IPS-20b (cell line): Measurements from ENCODE around the gene MAGIX.
A peak's percentile ranks its signal among the peaks of the same experiment; 100 is the strongest.

Experiments
- H3K27ac ChIP-seq: one replicate; pipeline ENCODE4 v1.5.1; 2013; ENCODE audit warnings: low read length
- H3K27me3 ChIP-seq: 2 replicates; pipeline ENCODE4 v1.6.1; 2013; ENCODE audit warnings: mild to moderate bottlenecking, low read length, inconsistent platforms; ENCODE audit not compliant: insufficient read depth
- H3K36me3 ChIP-seq: 2 replicates; pipeline ENCODE4 v1.6.1; 2013; ENCODE audit warnings: low read depth, mild to moderate bottlenecking, inconsistent platforms, low read length, moderate library complexity; ENCODE audit not compliant: insufficient read depth
- H3K4me1 ChIP-seq: 2 replicates; pipeline ENCODE4 v1.6.1; 2013; ENCODE audit warnings: mild to moderate bottlenecking, control low read depth, inconsistent platforms, low read length, moderate library complexity; ENCODE audit not compliant: insufficient read depth
- H3K4me3 ChIP-seq: 2 replicates; pipeline ENCODE4 v1.5.1; 2013; ENCODE audit warnings: mild to moderate bottlenecking, low read length, inconsistent platforms
- H3K9ac ChIP-seq: 2 replicates; pipeline ENCODE4 v1.6.1; 2013; ENCODE audit warnings: low read depth, mild to moderate bottlenecking, inconsistent platforms, low read length, moderate library complexity
- H3K9me3 ChIP-seq: 2 replicates; pipeline ENCODE4 v1.6.1; 2013; ENCODE audit warnings: mild to moderate bottlenecking, low read depth, low read length, inconsistent platforms; ENCODE audit not compliant: insufficient read depth

MAGIX gene

GRCh38 chrX:49187028-49187394, 24.5 kb downstream of the MAGIX start:
- H3K9ac ChIP-seq, result peak overlapping the region; percentile 27; the same call in 1 of the 2 replicates
- H3K36me3 ChIP-seq, result no peaks in the 10 kb centered on the region
- H3K4me3 ChIP-seq, result peak overlapping the region; percentile 61
- no peaks in the 10 kb centered on the region for H3K9me3 ChIP-seq
- no peaks in the 10 kb centered on the region for H3K27me3 ChIP-seq
- no peaks in the 10 kb centered on the region; the same call in 1 of the 2 replicates for H3K4me1 ChIP-seq
- H3K27ac ChIP-seq, result no peak overlapping the region

- no peaks in the 10 kb centered on the region for H3K36me3 ChIP-seq
- no peaks in the 10 kb centered on the region; the same call in 1 of the 2 replicates for H3K4me1 ChIP-seq
- no peaks in the 10 kb centered on the region for H3K9me3 ChIP-seq
- H3K4me3 ChIP-seq, result peak overlapping the region; percentile 61; the same call in 1 of the 2 replicates
- H3K27ac ChIP-seq, result no peak overlapping the region
- peak overlapping the region; percentile 27; the same call in 1 of the 2 replicates for H3K9ac ChIP-seq
- no peaks in the 10 kb centered on the region for H3K27me3 ChIP-seq
Observed at GRCh38 chrX:49187526-49187925, 25.0 kb downstream of the MAGIX start.

- no peaks in the 10 kb centered on the region for H3K36me3 ChIP-seq
Observed at GRCh38 chrX:49188468-49189076, 26.0 kb downstream of the MAGIX start.

GRCh38 chrX:49189606-49190005, 27.0 kb downstream of the MAGIX start:
- Histone ChIP-seq H3K4me3 (no peak overlapping the region), H3K27ac (no peak overlapping the region)

More at GRCh38 chrX:49188468-49189076, 26.0 kb downstream of the MAGIX start:
- Histone ChIP-seq H3K4me1 (no peaks in the 10 kb centered on the region; the same call in 1 of the 2 replicates), H3K4me3 (no peak overlapping the region), H3K27me3 (no peaks in the 10 kb centered on the region), H3K27ac (no peak overlapping the region), H3K9ac (no peak overlapping the region), H3K9me3 (no peaks in the 10 kb centered on the region)

GRCh38 chrX:49190821-49191573, 28.4 kb downstream of the MAGIX start:
- no peaks in the 10 kb centered on the region for H3K36me3 ChIP-seq
- H3K27me3 ChIP-seq, result no peaks in the 10 kb centered on the region
- H3K27ac ChIP-seq, result no peak overlapping the region
- peak overlapping the region; percentile 84 for H3K4me3 ChIP-seq
- peak overlapping the region; percentile 80; the same call in 1 of the 2 replicates for H3K9ac ChIP-seq
- H3K9me3 ChIP-seq, result no peaks in the 10 kb centered on the region
- no peaks in the 10 kb centered on the region; the same call in 1 of the 2 replicates for H3K4me1 ChIP-seq

More at GRCh38 chrX:49189606-49190005, 27.0 kb downstream of the MAGIX start:
- Histone ChIP-seq H3K9me3 (no peaks in the 10 kb centered on the region), H3K36me3 (no peaks in the 10 kb centered on the region), H3K4me1 (no peaks in the 10 kb centered on the region; the same call in 1 of the 2 replicates), H3K27me3 (no peaks in the 10 kb centered on the region), H3K9ac (no peak overlapping the region)

GRCh38 chrX:49191574-49192011, 29.0 kb downstream of the MAGIX start:
- H3K27ac ChIP-seq, result no peak overlapping the region
- H3K4me3 ChIP-seq, result peak overlapping the region; percentile 84
- H3K27me3 ChIP-seq, result no peaks in the 10 kb centered on the region
- H3K9ac ChIP-seq, result peak overlapping the region; percentile 80
- H3K9me3 ChIP-seq, result no peaks in the 10 kb centered on the region
- no peaks in the 10 kb centered on the region; the same call in 1 of the 2 replicates for H3K4me1 ChIP-seq
- no peaks in the 10 kb centered on the region for H3K36me3 ChIP-seq

GRCh38 chrX:49192722-49193328, 30.3 kb downstream of the MAGIX start:
- H3K27me3 ChIP-seq, result no peaks in the 10 kb centered on the region
- no peak overlapping the region for H3K9ac ChIP-seq
- H3K27ac ChIP-seq, result no peak overlapping the region
- no peaks in the 10 kb centered on the region for H3K9me3 ChIP-seq
- no peak overlapping the region for H3K4me3 ChIP-seq
- no peaks in the 10 kb centered on the region for H3K4me1 ChIP-seq
- no peaks in the 10 kb centered on the region for H3K36me3 ChIP-seq

- H3K9ac ChIP-seq, result no peak overlapping the region
Observed at GRCh38 chrX:49193542-49193964, 31.0 kb downstream of the MAGIX start.

GRCh38 chrX:49197543-49198087, 35.1 kb downstream of the MAGIX start:
- no peaks in the 10 kb centered on the region for H3K36me3 ChIP-seq
- no peak overlapping the region for H3K9ac ChIP-seq
- no peak overlapping the region for H3K4me3 ChIP-seq
- peaks cover 16% of the 10 kb centered on the region for H3K27me3 ChIP-seq
- no peak overlapping the region for H3K27ac ChIP-seq
- no peaks in the 10 kb centered on the region for H3K9me3 ChIP-seq
- H3K4me1 ChIP-seq, result no peaks in the 10 kb centered on the region; the same call in 1 of the 2 replicates

More at GRCh38 chrX:49193542-49193964, 31.0 kb downstream of the MAGIX start:
- Histone ChIP-seq H3K4me3 (no peak overlapping the region), H3K27me3 (peaks cover 6% of the 10 kb centered on the region; the same call in 1 of the 2 replicates), H3K27ac (no peak overlapping the region), H3K9me3 (no peaks in the 10 kb centered on the region), H3K36me3 (no peaks in the 10 kb centered on the region), H3K4me1 (no peaks in the 10 kb centered on the region)

- Histone ChIP-seq H3K36me3 (no peaks in the 10 kb centered on the region), H3K9me3 (no peaks in the 10 kb centered on the region), H3K27me3 (peaks cover 16% of the 10 kb centered on the region), H3K4me3 (peak overlapping the region; percentile 62; the same call in 1 of the 2 replicates), H3K9ac (no peak overlapping the region), H3K27ac (no peak overlapping the region), H3K4me1 (no peaks in the 10 kb centered on the region; the same call in 1 of the 2 replicates)
Observed at GRCh38 chrX:49198540-49199314, 36.2 kb downstream of the MAGIX start.

GRCh38 chrX:49199315-49199595, 36.7 kb downstream of the MAGIX start:
- peak overlapping the region; percentile 62; the same call in 1 of the 2 replicates for H3K4me3 ChIP-seq
- H3K27ac ChIP-seq, result no peak overlapping the region
- H3K9ac ChIP-seq, result no peak overlapping the region
- no peaks in the 10 kb centered on the region for H3K9me3 ChIP-seq
- no peaks in the 10 kb centered on the region for H3K36me3 ChIP-seq
- H3K27me3 ChIP-seq, result peaks cover 16% of the 10 kb centered on the region
- no peaks in the 10 kb centered on the region; the same call in 1 of the 2 replicates for H3K4me1 ChIP-seq
